Measurements from ENCODE around the gene ITGB7. TPM values are rescaled to one million over a fixed set of nuclear protein-coding genes. Genes with fewer than 3 reads are reported as not detected.
A peak's percentile ranks its signal among the peaks of the same experiment; 100 is the strongest.
"Not testable (repeated sequence)": the region's sequence is repeated elsewhere in the genome, so short reads cannot be mapped to it uniquely, and the experiment has no call there.

Gene ITGB7
- polyA plus RNA-seq, 1 donor from 2014 or later, result 238 TPM

- H3K27ac Mint-ChIP-seq, result peak overlapping the region in 1 of 3 donors; percentile 35
- peaks cover 9 to 11% (median 10%) of the 10 kb centered on the region in 3 donors for H3K4me1 Mint-ChIP-seq
- no peak overlapping the region for H3K4me3 Mint-ChIP-seq
- peaks cover 1% of the 10 kb centered on the region for H3K36me3 Mint-ChIP-seq
- H3K27me3 Mint-ChIP-seq, result no peaks in the 10 kb centered on the region
- H3K9me3 Mint-ChIP-seq, result no peaks in the 10 kb centered on the region
Measured at GRCh38 chr12:53191096-53191884, 15.8 kb downstream of the ITGB7 start.

- peaks cover 1% of the 10 kb centered on the region for H3K36me3 Mint-ChIP-seq
- no peaks in the 10 kb centered on the region for H3K9me3 Mint-ChIP-seq
- H3K4me1 Mint-ChIP-seq, result peaks cover 9 to 11% (median 11%) of the 10 kb centered on the region in 3 donors
- H3K27ac Mint-ChIP-seq, result peak overlapping the region in 1 of 3 donors; percentile 71
- no peaks in the 10 kb centered on the region for H3K27me3 Mint-ChIP-seq
- no peak overlapping the region for H3K4me3 Mint-ChIP-seq
Measured at GRCh38 chr12:53190108-53190729, 16.8 kb downstream of the ITGB7 start.

DNA sequence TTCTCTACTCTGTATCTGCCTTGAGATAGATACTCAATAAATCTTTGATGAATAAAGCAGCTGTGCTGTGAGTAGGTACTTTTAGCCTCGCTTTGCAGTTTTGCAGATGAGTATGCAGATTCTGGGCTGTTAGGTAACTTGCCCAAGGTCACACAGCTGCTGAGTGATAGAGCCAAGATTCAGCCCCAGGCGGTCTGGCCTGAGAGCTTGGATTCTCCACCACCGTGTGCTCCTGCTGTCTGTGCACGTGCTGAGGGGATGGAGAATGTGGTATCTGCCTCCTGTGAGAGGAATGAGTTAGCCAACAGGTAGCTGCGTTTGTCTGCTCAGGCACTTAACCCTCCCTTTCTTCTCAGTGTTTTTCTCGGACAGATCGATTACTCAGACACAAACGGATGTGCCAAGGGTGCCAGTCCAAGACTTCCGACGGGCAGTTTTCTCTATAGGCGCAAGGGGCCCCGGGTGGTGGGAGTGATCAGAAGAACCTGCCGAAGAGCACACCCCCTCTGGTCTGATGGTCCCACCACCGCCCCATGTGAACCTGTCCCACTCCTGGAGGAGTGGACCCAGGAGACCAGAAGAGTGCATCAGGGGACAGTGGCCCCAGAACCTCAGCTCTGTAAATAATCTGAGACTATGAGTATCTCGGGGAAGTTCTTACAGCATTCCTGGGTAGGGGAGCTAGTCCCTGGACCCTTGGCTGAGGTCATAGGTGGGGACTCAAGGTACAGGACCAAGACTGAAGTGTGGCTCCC is 19.7 kb downstream of the ITGB7 start:
- Mint-ChIP-seq H3K27me3 (no peaks in the 10 kb centered on the region), H3K4me3 (peak overlapping the region in 1 of 4 donors; percentile 50), H3K36me3 (peaks cover 2% of the 10 kb centered on the region), H3K9me3 (no peaks in the 10 kb centered on the region), H3K27ac (peak overlapping the region in 1 of 3 donors; percentile 56), H3K4me1 (peaks cover 20 to 28% (median 27%) of the 10 kb centered on the region in 3 donors)

DNA sequence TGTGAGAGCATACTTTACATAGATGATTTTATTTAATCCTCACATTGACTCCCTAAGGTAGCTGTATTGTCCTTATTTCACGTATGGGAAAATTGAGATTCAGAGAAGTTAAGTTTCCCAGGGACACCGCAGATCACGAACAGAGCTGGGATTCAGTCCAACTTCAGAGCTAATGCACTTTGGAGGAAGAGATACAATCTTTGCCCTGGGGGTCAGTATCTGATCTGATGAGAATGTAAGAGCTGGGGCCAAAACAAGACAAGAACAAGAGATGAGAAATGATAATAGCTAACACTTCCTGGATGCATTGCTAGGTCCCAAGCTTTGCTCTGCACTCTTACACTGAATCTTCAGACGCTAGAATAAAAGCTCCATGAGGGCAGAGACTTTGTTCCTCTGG is 20.3 kb downstream of the ITGB7 start:
- Mint-ChIP-seq H3K27ac (peak overlapping the region in 1 of 3 donors; percentile 56), H3K9me3 (no peaks in the 10 kb centered on the region), H3K4me1 (peaks cover 24 to 34% (median 33%) of the 10 kb centered on the region in 3 donors), H3K36me3 (peaks cover 2% of the 10 kb centered on the region), H3K4me3 (peak overlapping the region in 1 of 4 donors; percentile 50), H3K27me3 (no peaks in the 10 kb centered on the region)

DNA sequence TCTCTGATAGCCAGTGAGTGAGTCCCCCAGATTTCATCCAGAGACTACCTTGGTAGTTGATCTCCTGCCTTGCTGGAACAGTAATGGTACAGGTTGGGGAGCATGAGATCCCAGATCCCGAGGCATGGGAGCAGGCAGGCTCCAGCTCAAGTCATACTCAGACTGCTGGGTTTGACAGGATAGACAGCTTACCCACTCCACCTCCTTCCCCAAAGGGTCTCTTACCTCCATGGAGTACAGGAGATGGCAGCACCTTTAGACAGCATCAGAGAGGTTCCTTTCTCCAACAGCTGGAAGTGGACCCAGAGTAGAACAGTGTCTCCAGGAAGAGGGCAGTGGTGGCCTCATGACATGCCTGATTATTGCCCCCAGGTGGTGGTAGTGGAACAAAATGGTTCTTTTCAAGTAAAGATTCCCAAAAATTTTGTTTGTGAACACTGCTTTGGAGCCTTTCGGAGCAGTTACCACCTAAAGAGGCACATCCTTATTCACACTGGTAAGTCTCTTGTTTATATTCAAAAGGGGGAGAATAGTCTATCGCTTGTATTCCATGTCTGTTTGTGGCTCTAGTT is 21.4 kb downstream of the ITGB7 start:
- Mint-ChIP-seq H3K27me3 (no peaks in the 10 kb centered on the region), H3K4me1 (peaks cover 30 to 39% (median 38%) of the 10 kb centered on the region in 3 donors), H3K36me3 (peaks cover 2% of the 10 kb centered on the region), H3K9me3 (no peaks in the 10 kb centered on the region), H3K27ac (peak overlapping the region in 1 of 3 donors; percentile 56), H3K4me3 (peak overlapping the region in 1 of 4 donors; percentile 45)

DNA sequence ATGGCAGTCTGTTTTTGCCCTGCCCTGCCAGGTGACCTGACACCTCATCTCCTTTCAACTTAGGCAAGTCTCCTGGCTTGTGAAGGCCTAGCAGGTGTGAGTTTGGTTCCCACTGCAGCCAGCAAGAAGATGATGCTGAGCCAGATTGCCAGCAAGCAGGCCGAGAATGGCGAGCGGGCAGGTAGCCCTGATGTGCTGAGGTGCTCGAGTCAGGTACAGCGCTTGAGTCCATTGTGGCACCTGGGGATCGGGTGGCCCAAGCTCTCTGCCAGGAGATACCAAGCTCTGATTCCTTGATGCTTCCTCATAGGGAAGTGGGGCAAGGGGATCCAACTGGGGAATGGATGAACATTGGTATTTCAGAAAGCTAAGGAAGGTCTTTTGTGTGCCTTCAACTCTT is 22.2 kb downstream of the ITGB7 start:
- H3K4me1 Mint-ChIP-seq, result peaks cover 26 to 38% (median 34%) of the 10 kb centered on the region in 3 donors
- H3K4me3 Mint-ChIP-seq, result peak overlapping the region in 1 of 4 donors; percentile 42
- H3K36me3 Mint-ChIP-seq, result peaks cover 2% of the 10 kb centered on the region
- peak overlapping the region; percentile 48 to 73 (median 59) for H3K27ac Mint-ChIP-seq
- no peaks in the 10 kb centered on the region for H3K9me3 Mint-ChIP-seq
- H3K27me3 Mint-ChIP-seq, result no peaks in the 10 kb centered on the region

DNA sequence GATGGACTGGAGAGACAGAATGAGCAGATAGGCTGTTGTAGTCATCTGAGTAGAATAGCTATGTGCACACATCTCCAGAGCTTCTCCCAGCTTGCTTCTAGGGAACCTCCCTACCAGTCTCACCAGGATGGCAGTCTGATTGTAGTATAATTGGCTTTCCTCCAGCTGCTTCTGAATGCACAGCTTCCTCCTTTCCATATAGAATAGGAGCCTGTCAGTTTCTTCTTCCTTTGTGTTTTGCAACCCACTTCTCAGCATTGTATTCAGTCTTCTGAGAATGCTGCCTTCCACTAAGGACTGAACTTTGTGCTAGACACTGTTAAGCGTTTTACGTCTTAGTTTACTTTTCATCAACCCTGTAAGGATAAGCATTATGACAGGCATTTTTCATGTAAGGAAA is 24.1 kb downstream of the ITGB7 start:
- Mint-ChIP-seq H3K36me3 (peaks cover 2% of the 10 kb centered on the region), H3K27me3 (no peaks in the 10 kb centered on the region), H3K4me3 (peak overlapping the region in 3 of 4 donors; percentile 55 to 99 (median 81)), H3K9me3 (no peaks in the 10 kb centered on the region), H3K4me1 (peaks cover 31 to 42% (median 41%) of the 10 kb centered on the region in 3 donors), H3K27ac (peak overlapping the region in 1 of 3 donors; percentile 95)

DNA sequence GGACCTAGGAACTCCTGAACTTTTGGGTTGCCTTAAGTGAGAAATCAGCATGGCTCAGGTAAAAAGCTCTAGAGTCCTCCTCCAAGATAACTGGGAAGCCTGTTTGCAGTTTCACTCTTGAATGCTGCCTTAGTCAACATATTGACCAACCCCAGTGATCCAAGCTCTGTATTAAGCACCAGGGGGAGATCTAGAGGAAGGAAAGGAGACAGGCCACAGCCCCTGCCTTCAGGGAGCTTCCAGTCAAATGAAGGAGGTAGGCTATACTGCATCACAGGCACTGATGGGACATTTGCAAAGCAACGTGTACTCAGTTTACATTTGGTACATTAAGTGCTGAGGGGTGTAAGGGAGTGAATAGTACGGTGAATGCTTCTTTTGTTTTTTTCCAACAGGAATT is 25.1 kb downstream of the ITGB7 start:
- Mint-ChIP-seq H3K4me1 (peaks cover 31 to 41% (median 36%) of the 10 kb centered on the region in 3 donors), H3K36me3 (peaks cover 2% of the 10 kb centered on the region), H3K27ac (peak overlapping the region in 2 of 3 donors; percentile 58 to 95), H3K27me3 (no peaks in the 10 kb centered on the region), H3K9me3 (no peaks in the 10 kb centered on the region), H3K4me3 (peak overlapping the region; percentile 89 to 99 (median 96))

DNA sequence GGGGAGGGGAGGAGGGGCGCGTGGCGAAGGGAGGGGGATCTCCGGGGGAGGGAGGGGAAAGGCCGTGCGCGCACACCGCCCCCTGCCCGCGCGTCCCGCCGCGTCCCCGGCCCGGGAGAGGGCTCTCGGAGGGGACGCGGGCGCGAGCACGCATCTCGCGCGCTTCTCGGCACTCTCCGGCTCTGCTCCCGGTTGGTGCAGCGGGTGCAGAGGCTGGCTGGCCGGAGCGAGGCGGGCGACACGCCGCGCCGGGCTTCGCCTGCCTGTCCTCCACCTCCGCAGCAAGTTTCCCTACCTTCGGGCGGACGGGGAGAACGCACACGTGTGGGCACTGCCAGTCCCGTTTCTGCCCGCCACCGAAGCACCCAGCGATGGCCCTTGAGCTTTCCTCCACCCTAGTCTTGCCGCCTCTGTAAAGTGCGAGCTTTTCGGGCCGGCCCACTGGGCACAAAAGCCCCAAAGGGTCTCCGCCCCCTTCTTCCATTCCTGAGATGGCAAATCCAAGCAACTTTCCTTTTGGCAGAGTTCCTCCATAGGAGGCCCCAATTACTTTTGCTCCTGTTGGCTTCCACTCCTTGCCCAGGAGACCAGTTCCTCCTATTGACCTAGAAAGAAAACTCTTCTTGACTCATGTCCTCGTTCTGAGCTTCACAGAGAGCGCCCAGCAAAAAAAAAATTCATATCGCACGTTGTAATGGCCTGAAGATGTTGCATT is 26.0 kb downstream of the ITGB7 start:
- Mint-ChIP-seq H3K4me1 (peaks cover 31 to 41% (median 36%) of the 10 kb centered on the region in 3 donors), H3K27me3 (no peaks in the 10 kb centered on the region)

DNA sequence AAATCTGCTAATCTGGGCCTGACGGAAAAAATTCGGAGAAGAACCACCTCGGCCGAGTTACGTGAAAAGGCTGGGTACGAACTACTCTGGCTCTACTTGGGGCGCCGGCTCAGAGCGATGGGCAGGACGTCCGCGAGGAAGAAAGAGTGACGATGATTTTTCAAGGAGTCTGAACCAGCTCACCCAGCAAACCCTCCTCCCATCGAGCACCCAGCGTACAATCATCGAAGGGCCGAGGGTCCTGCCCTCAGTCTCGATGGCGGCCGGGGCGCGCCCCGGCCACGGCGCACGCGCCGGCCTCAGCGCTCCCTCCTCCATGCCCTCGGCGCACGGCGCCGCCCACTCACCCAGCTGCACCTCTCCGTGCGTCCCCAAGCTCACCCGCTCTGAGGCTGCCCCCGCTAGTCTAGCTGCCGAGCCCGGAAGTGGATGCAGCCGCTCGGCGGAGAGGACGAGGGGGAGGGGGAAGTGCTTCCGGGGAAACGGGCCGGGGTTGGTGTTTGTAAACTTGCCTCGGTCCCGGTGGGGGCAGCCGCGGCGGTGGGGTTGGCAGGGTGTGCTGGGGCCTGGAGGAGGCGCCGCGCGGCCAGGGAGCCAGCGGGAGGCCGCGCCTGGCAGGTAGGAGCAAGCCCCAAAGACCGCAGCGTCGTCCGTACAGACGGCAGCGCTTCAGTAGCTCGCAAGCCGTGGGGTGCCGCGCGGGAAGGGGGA is 26.7 kb downstream of the ITGB7 start, which contains the start of the genes CSAD and ZNF740:
Gene CSAD, minus strand, starts transcription at position 706 of the 711 bp plus-strand sequence. CDS start 7,455 bp downstream, outside the sequence.
Gene ZNF740, plus strand, starts transcription at position 503 of the 711 bp plus-strand sequence. CDS start 1,262 bp downstream, outside the sequence.
- peaks cover 31 to 42% (median 41%) of the 10 kb centered on the region in 3 donors for H3K4me1 Mint-ChIP-seq
- peaks cover 2% of the 10 kb centered on the region for H3K36me3 Mint-ChIP-seq
- peak within 1 kb of the TSS; percentile 95 to 98 (median 96) for H3K27ac Mint-ChIP-seq
- no peaks in the 10 kb centered on the region for H3K27me3 Mint-ChIP-seq
- H3K4me3 Mint-ChIP-seq, result peak within 1 kb of the TSS; percentile 89 to 99 (median 96)
- H3K9me3 Mint-ChIP-seq, result no peaks in the 10 kb centered on the region

More for the DNA sequence above, 26.0 kb downstream of the ITGB7 start:
- Mint-ChIP-seq H3K9me3 (no peaks in the 10 kb centered on the region), H3K27ac (peak overlapping the region; percentile 92 to 96 (median 95)), H3K36me3 (peaks cover 2% of the 10 kb centered on the region), H3K4me3 (peak overlapping the region; percentile 89 to 99 (median 96))

- Mint-ChIP-seq H3K27ac (peak overlapping the region; percentile 95 to 98 (median 96)), H3K27me3 (no peaks in the 10 kb centered on the region), H3K4me3 (peak overlapping the region; percentile 89 to 99 (median 96)), H3K36me3 (peaks cover 2% of the 10 kb centered on the region), H3K9me3 (no peaks in the 10 kb centered on the region), H3K4me1 (peaks cover 30 to 40% (median 38%) of the 10 kb centered on the region in 3 donors)
Measured at GRCh38 chr12:53179687-53180219, 27.3 kb downstream of the ITGB7 start.

DNA sequence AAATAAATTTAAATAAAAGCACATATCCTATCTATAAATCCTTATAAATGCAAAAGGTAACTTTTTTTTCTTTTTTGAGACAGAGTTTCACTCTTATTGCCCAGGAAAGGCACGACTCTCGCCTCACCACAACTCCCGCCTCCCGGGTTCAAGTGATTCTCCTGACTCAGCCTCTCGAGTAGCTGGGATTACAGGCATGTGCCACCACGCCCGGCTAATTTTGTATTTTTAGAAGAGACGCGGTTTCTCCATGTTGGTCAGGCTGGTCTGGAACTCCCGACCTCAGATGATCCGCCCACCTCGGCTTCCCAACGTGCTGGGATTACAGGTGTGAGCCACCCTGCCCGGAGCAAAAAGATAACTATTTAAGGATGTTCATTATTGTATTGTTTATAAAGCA is 28.2 kb downstream of the ITGB7 start:
- H3K36me3 Mint-ChIP-seq, H3K9me3 Mint-ChIP-seq, H3K27me3 Mint-ChIP-seq: not testable (repeated sequence)
- peak overlapping the region in 2 of 4 donors; percentile 96 to 99 for H3K4me3 Mint-ChIP-seq
- H3K4me1 Mint-ChIP-seq, result peaks cover 27 to 36% (median 32%) of the 10 kb centered on the region in 3 donors
- peak overlapping the region in 1 of 3 donors; percentile 95 for H3K27ac Mint-ChIP-seq

GRCh38 chr12:53177447-53177846 is 29.6 kb downstream of the ITGB7 start:
- H3K36me3 Mint-ChIP-seq, H3K27me3 Mint-ChIP-seq, H3K27ac Mint-ChIP-seq, H3K9me3 Mint-ChIP-seq: not testable (repeated sequence)
- H3K4me3 Mint-ChIP-seq, result peak overlapping the region in 1 of 4 donors; percentile 57
- peaks cover 19 to 26% (median 23%) of the 10 kb centered on the region in 3 donors for H3K4me1 Mint-ChIP-seq
